Keratinocyte (primary cell): ENCODE results near the gene SMAD9. TPM values are rescaled to one million over a fixed set of nuclear protein-coding genes. Genes with fewer than 3 reads are reported as not detected.

Experiments
- DNase-seq: peaks from one replicate; pipeline ENCODE4 v3.0.0-alpha.2; 2011; ENCODE audit warnings: low read depth, missing footprints, low spot score
- FAIRE-seq: peaks from 2 replicates; lab custom pipeline; 2011; peaks lifted over from hg19 to GRCh38; lab: Jason Lieb, UNC
- H2AFZ ChIP-seq: 2 replicates; pipeline ENCODE4 v1.6.0; 2012; ENCODE audit warnings: low read length, control low read depth, inconsistent platforms; ENCODE audit not compliant: control insufficient read depth
- H3K27ac ChIP-seq: 2 replicates; pipeline ENCODE4 v1.5.1; 2011; ENCODE audit warnings: low read length; ENCODE audit not compliant: control insufficient read depth, insufficient read depth
- H3K27me3 ChIP-seq: 3 replicates; pipeline ENCODE4 v1.6.0; 2011; ENCODE audit warnings: low read length; ENCODE audit not compliant: control insufficient read depth, insufficient read depth; ENCODE audit errors: extremely low read depth
- H3K36me3 ChIP-seq, 2 experiments: 2 replicates in 1 of 2; 3 replicates in 1 of 2; pipeline ENCODE4 v1.5.1; 2011; ENCODE audit warnings: low read length in 2 of 2, mild to moderate bottlenecking in 1 of 2; ENCODE audit not compliant: control insufficient read depth in 2 of 2, insufficient read depth in 2 of 2; ENCODE audit errors: extremely low read depth in 1 of 2
- H3K4me1 ChIP-seq: 3 replicates; pipeline ENCODE4 v1.5.1; 2011; ENCODE audit warnings: low read length; ENCODE audit not compliant: control insufficient read depth, insufficient read depth; ENCODE audit errors: extremely low read depth
- H3K4me2 ChIP-seq: 3 replicates; pipeline ENCODE4 v1.6.0; 2011; ENCODE audit warnings: low read depth, low read length; ENCODE audit not compliant: control insufficient read depth, insufficient read depth; ENCODE audit errors: extremely low read depth
- H3K4me3 ChIP-seq, 3 experiments: fragments of 200-600 bp in 1 of 3; sonication (generic) in 1 of 3; 2 replicates in 2 of 3; 3 replicates in 1 of 3; pipeline ENCODE4 v1.5.1; 2011 to 2016; ENCODE audit warnings: low read length in 3 of 3, mild to moderate bottlenecking in 3 of 3, control low read depth in 2 of 3, inconsistent platforms in 1 of 3, low read depth in 1 of 3, mixed read lengths in 1 of 3, mixed run types in 1 of 3, moderate library complexity in 1 of 3; ENCODE audit not compliant: control insufficient read depth in 2 of 3, insufficient read depth in 2 of 3; ENCODE audit errors: extremely low read depth in 1 of 3
- H3K79me2 ChIP-seq: 2 replicates; pipeline ENCODE4 v1.6.0; 2012; ENCODE audit warnings: low read length; ENCODE audit not compliant: control insufficient read depth, insufficient read depth
- H3K9ac ChIP-seq: 3 replicates; pipeline ENCODE4 v1.6.0; 2011; ENCODE audit warnings: low read length; ENCODE audit not compliant: control insufficient read depth, insufficient read depth; ENCODE audit errors: extremely low read depth
- H3K9me1 ChIP-seq: 3 replicates; pipeline ENCODE4 v1.6.0; 2011; ENCODE audit warnings: low read length; ENCODE audit not compliant: control insufficient read depth, insufficient read depth; ENCODE audit errors: extremely low read depth
- H3K9me3 ChIP-seq: 2 replicates; pipeline ENCODE4 v1.5.1; 2012; ENCODE audit warnings: low read depth, low read length; ENCODE audit not compliant: control insufficient read depth
- H4K20me1 ChIP-seq: 3 replicates; pipeline ENCODE4 v1.6.0; 2011; ENCODE audit warnings: low read length; ENCODE audit not compliant: control insufficient read depth, insufficient read depth; ENCODE audit errors: extremely low read depth
- EZH2 ChIP-seq: IDR thresholded peaks from one replicate; pipeline ENCODE4 v1.6.1; 2012; ENCODE audit warnings: inconsistent platforms, mild to moderate bottlenecking, low read length, moderate library complexity
- dilution Hi-C: fragments of 300-500 bp; cut with MboI; formaldehyde crosslinking; loops from one replicate; pipeline ENCODE4 v1.7.0; 2020; ENCODE audit warnings: low sequenced_read_pairs; ENCODE audit not compliant: extremely low pct_ligation_motif_present
- polyA plus RNA-seq, 5 experiments: library from polyadenylated mRNA; depleted of rRNA in 3 of 5; stranded (reverse) in 3 of 5; stranded (forward) in 1 of 5; unstranded in 1 of 5; fragments of >200 nt; gene quantifications; 1 replicate in 1 of 5; 2 replicates in 3 of 5; 3 replicates in 1 of 5; pipeline versions ENCODE4 v1.2.1 to v1.2.3, GENCODE V29; 2011 to 2012; ENCODE audit warnings: missing spikeins in 2 of 5, low read depth in 1 of 5, low replicate concordance in 1 of 5
- TF ChIP-seq, protein P1 (sequence below), 3 experiments: IDR thresholded peaks in 1 of 3; conservative IDR thresholded peaks in 1 of 3; optimal IDR thresholded peaks in 1 of 3; 2 replicates in 2 of 3; 3 replicates in 1 of 3; pipeline versions ENCODE3 to v1.5.1; 2011; ENCODE audit warnings: low read length in 3 of 3, mild to moderate bottlenecking in 3 of 3, moderate library complexity in 2 of 3, control low read depth in 1 of 3, inconsistent platforms in 1 of 3; ENCODE audit not compliant: insufficient read depth in 2 of 3; ENCODE audit errors: extremely low read depth in 1 of 3

Gene SMAD9
- polyA plus RNA-seq, 1 donor (not counting 4 experiments of a cell fraction or from before 2014, with no cell fraction given): 0.10 TPM

DNA sequence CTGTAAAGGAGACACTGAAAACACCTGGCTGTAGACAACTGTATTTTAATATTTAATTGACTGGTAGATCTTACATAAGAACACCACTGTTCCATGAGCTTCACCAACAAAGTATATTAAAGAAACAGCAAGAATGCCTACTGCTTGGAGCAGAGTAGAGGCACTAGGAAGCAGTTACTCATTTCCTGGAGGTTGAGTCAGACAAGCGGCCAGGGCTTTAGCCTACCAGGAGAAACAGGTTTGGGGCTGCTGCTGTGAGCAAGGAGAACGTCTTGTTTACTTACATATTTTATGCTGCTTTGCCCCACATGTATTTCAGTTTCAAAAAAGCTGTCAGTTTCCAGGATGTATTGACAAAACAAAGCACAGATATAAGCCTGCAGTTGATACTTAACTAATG is 45.7 kb upstream of the SMAD9 start:
- Histone ChIP-seq H3K27me3 (no peaks in the 10 kb centered on the region), H3K9me3 (no peaks in the 10 kb centered on the region), H3K79me2 (no peaks in the 10 kb centered on the region), H3K27ac (peak overlapping the region; percentile 74), H3K4me3 (peak overlapping the region in 1 of 3 experiments; percentile 43), H3K9ac (peak overlapping the region; percentile 30), H3K4me2 (peak overlapping the region; percentile 56), H4K20me1 (no peaks in the 10 kb centered on the region), H3K9me1 (no peaks in the 10 kb centered on the region), H2AFZ (peak overlapping the region; percentile 22), H3K4me1 (peaks cover 14% of the 10 kb centered on the region), H3K36me3 (peaks cover 10 to 12% of the 10 kb centered on the region in 2 experiments)
- TF ChIP-seq, protein P1, sequence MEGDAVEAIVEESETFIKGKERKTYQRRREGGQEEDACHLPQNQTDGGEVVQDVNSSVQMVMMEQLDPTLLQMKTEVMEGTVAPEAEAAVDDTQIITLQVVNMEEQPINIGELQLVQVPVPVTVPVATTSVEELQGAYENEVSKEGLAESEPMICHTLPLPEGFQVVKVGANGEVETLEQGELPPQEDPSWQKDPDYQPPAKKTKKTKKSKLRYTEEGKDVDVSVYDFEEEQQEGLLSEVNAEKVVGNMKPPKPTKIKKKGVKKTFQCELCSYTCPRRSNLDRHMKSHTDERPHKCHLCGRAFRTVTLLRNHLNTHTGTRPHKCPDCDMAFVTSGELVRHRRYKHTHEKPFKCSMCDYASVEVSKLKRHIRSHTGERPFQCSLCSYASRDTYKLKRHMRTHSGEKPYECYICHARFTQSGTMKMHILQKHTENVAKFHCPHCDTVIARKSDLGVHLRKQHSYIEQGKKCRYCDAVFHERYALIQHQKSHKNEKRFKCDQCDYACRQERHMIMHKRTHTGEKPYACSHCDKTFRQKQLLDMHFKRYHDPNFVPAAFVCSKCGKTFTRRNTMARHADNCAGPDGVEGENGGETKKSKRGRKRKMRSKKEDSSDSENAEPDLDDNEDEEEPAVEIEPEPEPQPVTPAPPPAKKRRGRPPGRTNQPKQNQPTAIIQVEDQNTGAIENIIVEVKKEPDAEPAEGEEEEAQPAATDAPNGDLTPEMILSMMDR (optimal IDR thresholded peaks at IDR 0.05 in 1 of 3, IDR thresholded peaks at IDR 0.05 in 1 of 3, conservative IDR thresholded peaks at IDR 0.05 in 1 of 3; ENCODE audit: extremely low read depth in 1 of 3, insufficient read depth in 2 of 3, low read length in 3 of 3): no peak
- no peak for TF ChIP-seq EZH2
- DNase-seq (peak; percentile 21), FAIRE-seq (peak; percentile 99)
- dilution Hi-C loops: no loop called here

DNA sequence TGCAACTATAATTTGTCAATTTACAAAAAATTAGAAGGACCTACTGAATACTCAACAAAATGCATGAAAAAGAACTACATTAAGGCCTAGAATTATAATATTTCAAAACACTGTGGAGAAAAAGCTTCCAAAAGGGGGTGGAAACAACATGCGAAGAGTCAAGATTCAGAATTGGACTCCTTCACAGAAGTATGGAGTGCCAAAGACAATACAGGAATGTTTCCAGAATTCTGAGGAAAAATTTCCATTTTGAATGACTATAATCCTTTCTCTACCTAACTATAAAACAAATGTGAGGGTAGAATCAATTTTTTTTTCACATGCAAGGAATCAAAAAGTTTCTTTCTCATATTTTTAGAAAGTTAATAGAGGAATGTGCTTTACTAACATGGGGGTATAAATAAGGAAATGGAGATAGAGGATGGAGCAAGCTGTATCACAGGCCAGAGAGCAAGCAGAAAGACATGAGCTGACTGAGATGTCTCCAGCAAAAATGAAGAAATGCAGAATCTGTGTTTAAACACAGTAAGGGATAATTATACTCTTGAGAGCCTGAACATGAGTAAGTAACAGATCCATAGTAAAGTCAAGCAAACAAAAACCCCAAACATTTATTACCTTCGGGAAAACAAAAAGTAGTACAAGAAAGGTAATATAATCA is 39.5 kb upstream of the SMAD9 start:
- dilution Hi-C loops: no loop called here
- Histone ChIP-seq H4K20me1 (no peaks in the 10 kb centered on the region), H3K4me1 (no peaks in the 10 kb centered on the region), H3K4me2 (no peak overlapping the region), H2AFZ (no peak overlapping the region), H3K27ac (no peak overlapping the region), H3K27me3 (no peaks in the 10 kb centered on the region), H3K79me2 (no peaks in the 10 kb centered on the region), H3K9ac (no peak overlapping the region), H3K36me3 (peaks cover 3 to 9% of the 10 kb centered on the region in 2 experiments), H3K4me3 (no peak overlapping the region), H3K9me3 (no peaks in the 10 kb centered on the region), H3K9me1 (no peaks in the 10 kb centered on the region)
- FAIRE-seq (no peak), DNase-seq (no peak)
- no peak for TF ChIP-seq EZH2
- TF ChIP-seq, protein P1 (optimal IDR thresholded peaks at IDR 0.05 in 1 of 3, IDR thresholded peaks at IDR 0.05 in 1 of 3, conservative IDR thresholded peaks at IDR 0.05 in 1 of 3; ENCODE audit: extremely low read depth in 1 of 3, insufficient read depth in 2 of 3, low read length in 3 of 3): no peak
